ENCODE data around the gene PTH1R.

DNA sequence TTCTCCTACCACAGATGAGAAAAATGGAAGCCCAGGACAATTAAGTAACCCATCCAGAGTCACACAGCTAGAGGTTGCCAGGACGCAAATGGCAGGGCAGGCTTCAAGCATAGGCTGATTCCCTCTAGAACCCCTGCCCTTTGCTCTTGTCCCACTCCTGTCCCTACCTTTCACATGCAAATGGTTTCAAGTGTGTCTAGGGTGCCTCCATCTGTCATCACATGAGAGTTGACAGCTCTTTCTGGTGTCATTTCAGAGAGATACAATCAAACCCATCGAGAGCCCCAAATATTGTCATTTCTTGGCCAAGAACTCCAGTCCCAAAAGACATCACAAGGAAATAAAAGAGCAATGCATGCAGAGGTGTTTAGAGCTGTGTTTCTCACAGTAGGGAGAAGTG lies 75.3 kb downstream of the PTH1R start:
- TF ChIP-seq, protein P1, sequence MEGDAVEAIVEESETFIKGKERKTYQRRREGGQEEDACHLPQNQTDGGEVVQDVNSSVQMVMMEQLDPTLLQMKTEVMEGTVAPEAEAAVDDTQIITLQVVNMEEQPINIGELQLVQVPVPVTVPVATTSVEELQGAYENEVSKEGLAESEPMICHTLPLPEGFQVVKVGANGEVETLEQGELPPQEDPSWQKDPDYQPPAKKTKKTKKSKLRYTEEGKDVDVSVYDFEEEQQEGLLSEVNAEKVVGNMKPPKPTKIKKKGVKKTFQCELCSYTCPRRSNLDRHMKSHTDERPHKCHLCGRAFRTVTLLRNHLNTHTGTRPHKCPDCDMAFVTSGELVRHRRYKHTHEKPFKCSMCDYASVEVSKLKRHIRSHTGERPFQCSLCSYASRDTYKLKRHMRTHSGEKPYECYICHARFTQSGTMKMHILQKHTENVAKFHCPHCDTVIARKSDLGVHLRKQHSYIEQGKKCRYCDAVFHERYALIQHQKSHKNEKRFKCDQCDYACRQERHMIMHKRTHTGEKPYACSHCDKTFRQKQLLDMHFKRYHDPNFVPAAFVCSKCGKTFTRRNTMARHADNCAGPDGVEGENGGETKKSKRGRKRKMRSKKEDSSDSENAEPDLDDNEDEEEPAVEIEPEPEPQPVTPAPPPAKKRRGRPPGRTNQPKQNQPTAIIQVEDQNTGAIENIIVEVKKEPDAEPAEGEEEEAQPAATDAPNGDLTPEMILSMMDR (IDR thresholded peaks at IDR 0.05; ENCODE audit: insufficient read depth, low read length) = no peak
- TF ChIP-seq POLR2AphosphoS5 (IDR thresholded peaks at IDR 0.05; ENCODE audit: low read depth) = no peak
- TF ChIP-seq GABPA (IDR thresholded peaks at IDR 0.05; ENCODE audit: low read depth) = no peak
- TF ChIP-seq SPI1 (IDR thresholded peaks at IDR 0.05; ENCODE audit: borderline replicate concordance, low read depth) = no peak
- no peak for TF ChIP-seq REST (IDR thresholded peaks at IDR 0.05; ENCODE audit: insufficient replicate concordance, low read depth)
